H1 (cell line): ENCODE results near the gene MED31. TPM values are rescaled to one million over a fixed set of nuclear protein-coding genes. Genes with fewer than 3 reads are reported as not detected.

ENCODE experiments used
- CTCF ChIA-PET: fragments of 300-600 bp; sonication (Branson Sonifier 250); formaldehyde crosslinking; loops from one replicate; lab custom pipeline; 2021; ENCODE audit not compliant: partially characterized antibody; lab: Charles Lee
- POLR2A ChIA-PET: fragments of 300-600 bp; sonication (Branson Sonifier 250); formaldehyde crosslinking; loops from one replicate; lab custom pipeline; 2021; ENCODE audit warnings: inconsistent platforms; ENCODE audit not compliant: partially characterized antibody; lab: Charles Lee
- DNase-seq, 2 experiments: peaks; one replicate each; pipeline versions ENCODE4 v3.0.0 to v3.0.0-alpha.2; 2010 to 2022; ENCODE audit warnings: low spot score in 2 of 2, low read depth in 1 of 2, mixed read lengths in 1 of 2
- FAIRE-seq: peaks from 2 replicates; lab custom pipeline; 2011; peaks lifted over from hg19 to GRCh38; lab: Jason Lieb, UNC
- H2AFZ ChIP-seq: 2 replicates; pipeline ENCODE4 v1.8.1; 2012; ENCODE audit warnings: low read length, inconsistent platforms
- H2AK5ac ChIP-seq: 2 replicates; pipeline ENCODE4 v1.6.1; 2013; ENCODE audit warnings: low read depth, low read length
- H2BK120ac ChIP-seq: replicated peaks from 2 replicates; pipeline ENCODE3; 2013; ENCODE audit warnings: low read depth, low read length, inconsistent platforms
- H2BK12ac ChIP-seq: 2 replicates; pipeline ENCODE4 v1.6.1; 2013; ENCODE audit warnings: low read depth, low read length
- H2BK15ac ChIP-seq: 2 replicates; pipeline ENCODE4 v1.6.1; 2013; ENCODE audit warnings: low read length
- H2BK20ac ChIP-seq: 2 replicates; pipeline ENCODE4 v1.6.1; 2013; ENCODE audit warnings: low read length
- H2BK5ac ChIP-seq: 2 replicates; pipeline ENCODE4 v1.6.1; 2013; ENCODE audit warnings: low read depth, low read length
- H3K14ac ChIP-seq: 2 replicates; pipeline ENCODE4 v1.6.1; 2013; ENCODE audit warnings: inconsistent platforms; ENCODE audit not compliant: insufficient read length
- H3K18ac ChIP-seq: 2 replicates; pipeline ENCODE4 v1.6.1; 2013; ENCODE audit warnings: low read length; ENCODE audit errors: extremely low read depth
- H3K23ac ChIP-seq: 2 replicates; pipeline ENCODE4 v1.6.1; 2013; ENCODE audit warnings: inconsistent platforms; ENCODE audit not compliant: insufficient read length
- H3K23me2 ChIP-seq: 2 replicates; pipeline ENCODE4 v1.6.1; 2013; ENCODE audit warnings: low read depth, low read length
- H3K27ac ChIP-seq: 2 replicates; pipeline ENCODE4 v1.6.1; 2011; ENCODE audit warnings: low read depth, low read length, inconsistent platforms
- H3K27me3 ChIP-seq, 4 experiments: replicated peaks in 1 of 4; 1 replicate in 1 of 4; 2 replicates in 3 of 4; pipeline versions ENCODE4 v1.6.1 to v1.8.1; 2011 to 2013; ENCODE audit warnings: low read length in 3 of 4, mild to moderate bottlenecking in 3 of 4, inconsistent platforms in 2 of 4, mixed read lengths in 2 of 4, moderate library complexity in 1 of 4; ENCODE audit not compliant: control insufficient read depth in 3 of 4, insufficient read depth in 3 of 4; ENCODE audit errors: extremely low read depth in 1 of 4
- H3K36me3 ChIP-seq, 4 experiments: 2 replicates each; pipeline versions ENCODE4 v1.6.1 to v1.8.1; 2011 to 2013; ENCODE audit warnings: mild to moderate bottlenecking in 4 of 4, low read length in 3 of 4, moderate library complexity in 2 of 4, control low read depth in 1 of 4, inconsistent platforms in 1 of 4; ENCODE audit not compliant: insufficient read depth in 4 of 4, control insufficient read depth in 2 of 4
- H3K4ac ChIP-seq: replicated peaks from 2 replicates; pipeline ENCODE3; 2013; ENCODE audit warnings: low read length, low read depth, mixed read lengths, inconsistent platforms; ENCODE audit not compliant: insufficient read length
- H3K4me1 ChIP-seq, 4 experiments: replicated peaks in 1 of 4; 1 replicate in 1 of 4; 2 replicates in 3 of 4; pipeline versions ENCODE4 v1.6.1 to v1.8.1; 2011 to 2013; ENCODE audit warnings: low read length in 3 of 4, inconsistent platforms in 2 of 4, mixed read lengths in 1 of 4; ENCODE audit not compliant: insufficient read depth in 4 of 4, control insufficient read depth in 3 of 4
- H3K4me2 ChIP-seq, 2 experiments: 2 replicates each; pipeline versions ENCODE4 v1.6.1 to v1.8.1; 2011 to 2013; ENCODE audit warnings: low read depth in 2 of 2, low read length in 2 of 2, control low read depth in 1 of 2, inconsistent platforms in 1 of 2, mild to moderate bottlenecking in 1 of 2; ENCODE audit not compliant: insufficient read depth in 1 of 2
- H3K4me3 ChIP-seq, 4 experiments: fragments of 200-600, 300-600 bp in 1 of 4; sonication (generic), shearing (Covaris generic), sonication (Bioruptor Twin) in 1 of 4; 2 replicates each; pipeline versions ENCODE4 v1.5.1 to v1.8.1; 2011 to 2016; ENCODE audit warnings: low read length in 4 of 4, low read depth in 3 of 4, control low read depth in 2 of 4, inconsistent platforms in 2 of 4, mild to moderate bottlenecking in 2 of 4, mixed read lengths in 1 of 4, moderate library complexity in 1 of 4; ENCODE audit not compliant: insufficient read depth in 2 of 4; ENCODE audit errors: extremely low read depth in 1 of 4
- H3K56ac ChIP-seq: replicated peaks from 2 replicates; pipeline ENCODE3; 2013; ENCODE audit warnings: low read depth, mild to moderate bottlenecking, mixed read lengths, low read length, inconsistent platforms; ENCODE audit not compliant: insufficient read length
- H3K79me1 ChIP-seq: 2 replicates; pipeline ENCODE4 v1.6.1; 2013; ENCODE audit warnings: low read depth, low read length, control low read depth
- H3K79me2 ChIP-seq, 2 experiments: 2 replicates each; pipeline versions ENCODE4 v1.6.1 to v1.8.1; 2012 to 2013; ENCODE audit warnings: low read length in 2 of 2, mild to moderate bottlenecking in 2 of 2, inconsistent platforms in 1 of 2; ENCODE audit not compliant: insufficient read depth in 2 of 2, control insufficient read depth in 1 of 2
- H3K9ac ChIP-seq, 4 experiments: replicated peaks in 1 of 4; 1 replicate in 1 of 4; 2 replicates in 3 of 4; pipeline versions ENCODE4 v1.6.1 to v1.8.1; 2011 to 2013; ENCODE audit warnings: low read depth in 3 of 4, low read length in 3 of 4, control low read depth in 2 of 4, mild to moderate bottlenecking in 2 of 4, moderate library complexity in 2 of 4, inconsistent platforms in 1 of 4; ENCODE audit errors: extremely low read depth in 1 of 4
- H3K9me3 ChIP-seq, 2 experiments: 2 replicates each; pipeline versions ENCODE4 v1.6.1 to v1.8.1; 2012 to 2013; ENCODE audit warnings: mild to moderate bottlenecking in 2 of 2, moderate library complexity in 2 of 2, control low read depth in 1 of 2, inconsistent platforms in 1 of 2, low read depth in 1 of 2, low read length in 1 of 2, mixed read lengths in 1 of 2; ENCODE audit not compliant: insufficient read depth in 2 of 2
- H4K20me1 ChIP-seq, 2 experiments: replicated peaks in 1 of 2; 2 replicates each; pipeline versions ENCODE3 to v1.8.1; 2011 to 2013; ENCODE audit warnings: inconsistent platforms in 2 of 2, low read length in 2 of 2, mild to moderate bottlenecking in 1 of 2; ENCODE audit not compliant: insufficient read depth in 2 of 2, control insufficient read depth in 1 of 2
- H4K5ac ChIP-seq: 2 replicates; pipeline ENCODE4 v1.6.1; 2013; ENCODE audit warnings: low read length, low read depth, mixed read lengths, inconsistent platforms; ENCODE audit not compliant: insufficient read length
- H4K8ac ChIP-seq: 2 replicates; pipeline ENCODE4 v1.8.0; 2013; ENCODE audit warnings: mild to moderate bottlenecking, moderate library complexity, low read length, inconsistent platforms; ENCODE audit not compliant: insufficient read depth; ENCODE audit errors: extremely low read depth
- H4K91ac ChIP-seq: replicated peaks from 2 replicates; pipeline ENCODE3; 2013; ENCODE audit warnings: low read length, mixed read lengths, inconsistent platforms; ENCODE audit not compliant: insufficient read length
- BACH1 ChIP-seq: IDR thresholded peaks from 2 replicates; pipeline ENCODE4 v1.6.1; 2012; ENCODE audit warnings: low read length, improper control_type of control experiment
- EGR1 ChIP-seq: IDR thresholded peaks from 2 replicates; pipeline ENCODE4 v1.6.1; 2011; ENCODE audit warnings: low read depth, low read length, borderline replicate concordance
- EZH2 ChIP-seq: fragments of 200-600 bp; sonication (generic); IDR thresholded peaks from 2 replicates; pipeline ENCODE4 v1.7.1; 2012; ENCODE audit warnings: low read depth, mild to moderate bottlenecking, moderate library complexity, low read length, inconsistent platforms; ENCODE audit not compliant: severe bottlenecking
- HDAC6 ChIP-seq: IDR thresholded peaks from one replicate; pipeline ENCODE4 v1.7.1; 2012; ENCODE audit warnings: low read depth, mild to moderate bottlenecking, inconsistent platforms, low read length, moderate library complexity
- MAFK ChIP-seq: IDR thresholded peaks from 2 replicates; pipeline ENCODE4 v1.6.1; 2012; ENCODE audit warnings: low read depth, mild to moderate bottlenecking, improper control_type of control experiment, low read length
- RXRA ChIP-seq: IDR thresholded peaks from 2 replicates; pipeline ENCODE4 v1.6.1; 2011; ENCODE audit warnings: low read depth, mild to moderate bottlenecking, low read length, moderate library complexity; ENCODE audit not compliant: insufficient read depth
- SIN3A ChIP-seq, 2 experiments: IDR thresholded peaks in 1 of 2; conservative IDR thresholded peaks in 1 of 2; 2 replicates each; pipeline ENCODE4 v1.6.1; 2011 to 2012; ENCODE audit warnings: low read length in 2 of 2, improper control_type of control experiment in 1 of 2, low read depth in 1 of 2, mild to moderate bottlenecking in 1 of 2
- TEAD4 ChIP-seq: IDR thresholded peaks from 2 replicates; pipeline ENCODE4 v1.6.1; 2012; ENCODE audit warnings: low read depth, low read length, inconsistent platforms, mixed read lengths
- YY1 ChIP-seq: IDR thresholded peaks from 2 replicates; pipeline ENCODE4 v1.6.1; 2011; ENCODE audit warnings: low read depth, mild to moderate bottlenecking, low read length
- ZNF274 ChIP-seq: IDR thresholded peaks from 2 replicates; pipeline ENCODE4 v1.7.0; 2012; ENCODE audit warnings: low read length, borderline replicate concordance; ENCODE audit errors: extremely low read depth
- WGBS, 2 experiments: shearing (Covaris generic) in 1 of 2; methylation state at CpG; one replicate each; pipeline versions ENCODE4 v1.1.6 to v1.1.7; 2013 to 2015; ENCODE audit warnings: low lambda C conversion rate in 2 of 2, mixed read lengths in 2 of 2, inconsistent platforms in 1 of 2, low coverage in 1 of 2, missing lambda C conversion rate in 1 of 2; ENCODE audit not compliant: insufficient replicate concordance in 2 of 2, insufficient coverage in 1 of 2, insufficient read length in 1 of 2; ENCODE audit errors: extremely low coverage in 1 of 2, missing lambda C conversion rate in 1 of 2; 5-methylcytosine and 5-hydroxymethylcytosine counted together
- polyA plus RNA-seq, 7 experiments: library from polyadenylated mRNA; depleted of rRNA in 3 of 7; stranded (reverse) in 5 of 7; unstranded in 2 of 7; fragments of >200 nt in 5 of 7; fragments of 200-250 nt in 2 of 7; gene quantifications; 1 replicate in 5 of 7; 2 replicates in 1 of 7; 4 replicates in 1 of 7; pipeline versions ENCODE4 v1.2.1 to v1.2.3, GENCODE V29; 2011 to 2013; ENCODE audit warnings: missing spikeins in 2 of 7, mixed read lengths in 2 of 7
- total RNA-seq: library from RNA; stranded (reverse); fragmentation: NEBNext Ultra II Directional; extraction: Animal tissue kit (Norgen Biotek cat#: 25700); gene quantifications from 2 replicates; pipeline ENCODE4 v1.2.1, GENCODE V29; 2021
- TF ChIP-seq, protein P1 (sequence below): IDR thresholded peaks from 2 replicates; pipeline ENCODE4 v1.6.1; 2011; ENCODE audit warnings: low read length, improper control_type of control experiment

The MED31 gene
- total and polyA plus RNA-seq, 2 of the 8 experiments (the other 6 are each of a cell fraction or from before 2014, with no cell fraction given): 4.6 to 12.3 TPM

DNA sequence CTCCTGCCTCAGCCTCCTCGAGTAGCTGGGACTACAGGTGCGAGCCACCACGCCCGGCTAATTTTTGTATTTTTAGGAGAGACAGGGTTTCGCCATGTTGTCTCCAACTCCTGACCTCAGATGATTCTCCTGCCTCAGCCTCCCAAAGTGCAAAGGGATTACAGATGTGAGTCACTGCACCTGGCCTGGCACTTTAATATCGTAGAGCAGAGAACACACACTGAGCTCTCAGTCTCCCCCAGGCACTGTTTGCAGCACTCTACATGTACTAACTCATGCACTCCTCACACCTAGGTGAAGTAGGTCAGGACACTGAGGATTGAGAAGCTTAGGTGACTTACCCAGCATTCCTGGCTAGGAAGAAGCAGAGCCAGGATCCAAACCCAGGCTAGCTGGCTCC, 15.2 kb upstream of the MED31 start:
- H3K9me3 ChIP-seq: no peaks in the 10 kb centered on the region
- H3K27me3 ChIP-seq: peaks cover 0 to 6% (median 4%) of the 10 kb centered on the region in 4 experiments; a peak in 2 of 7 replicates
- no peak overlapping the region for H3K14ac ChIP-seq
- no peak overlapping the region for H2AK5ac ChIP-seq
- no peaks in the 10 kb centered on the region for H3K23me2 ChIP-seq
- H3K9ac ChIP-seq: no peak overlapping the region
- WGBS, 2 experiments: 97% methylated on average over 6 of the region's 6 CpGs; no CpG with 5 or more reads in 1 of the 2 experiments
- H3K23ac ChIP-seq: no peak overlapping the region
- no peak overlapping the region for H4K91ac ChIP-seq
- H4K5ac ChIP-seq: no peak overlapping the region
- no peak overlapping the region for H2BK20ac ChIP-seq
- H2BK15ac ChIP-seq: no peak overlapping the region
- H3K4me3 ChIP-seq: no peak overlapping the region
- H3K36me3 ChIP-seq: no peaks in the 10 kb centered on the region
- H3K18ac ChIP-seq: no peak overlapping the region
- peaks cover 0 to 2% (median 1%) of the 10 kb centered on the region in 4 experiments; a peak in 1 of 7 replicates for H3K4me1 ChIP-seq
- H4K20me1 ChIP-seq: peaks cover 0 to 2% of the 10 kb centered on the region in 2 experiments
- H3K27ac ChIP-seq: no peak overlapping the region
- H3K79me1 ChIP-seq: no peaks in the 10 kb centered on the region
- H3K56ac ChIP-seq: no peak overlapping the region
- no peaks in the 10 kb centered on the region for H3K79me2 ChIP-seq
- ChIA-PET POLR2A (no interaction called here), CTCF (interaction anchor here (0.6 to 4.8 kb wide), 38 partner anchors 9 to 392 kb away, joined by 3 to 41 read pairs (median 4); partner anchors contain the start of genes ALOX12 and SLC13A5)
- H2BK120ac ChIP-seq: no peak overlapping the region
- no peak for FAIRE-seq
- H3K4ac ChIP-seq: no peak overlapping the region
- H3K4me2 ChIP-seq: no peak overlapping the region
- TF ChIP-seq TEAD4 (no peak), EZH2 (no peak), ZNF274 (no peak), BACH1 (no peak), YY1 (no peak), RXRA (no peak), MAFK (no peak), EGR1 (no peak), SIN3A (conservative IDR thresholded peaks at IDR 0.05 in 1 of 2, IDR thresholded peaks at IDR 0.05 in 1 of 2; ENCODE audit: low read depth in 1 of 2, low read length in 2 of 2) (no peak), HDAC6 (no peak)
- TF ChIP-seq, protein P1, sequence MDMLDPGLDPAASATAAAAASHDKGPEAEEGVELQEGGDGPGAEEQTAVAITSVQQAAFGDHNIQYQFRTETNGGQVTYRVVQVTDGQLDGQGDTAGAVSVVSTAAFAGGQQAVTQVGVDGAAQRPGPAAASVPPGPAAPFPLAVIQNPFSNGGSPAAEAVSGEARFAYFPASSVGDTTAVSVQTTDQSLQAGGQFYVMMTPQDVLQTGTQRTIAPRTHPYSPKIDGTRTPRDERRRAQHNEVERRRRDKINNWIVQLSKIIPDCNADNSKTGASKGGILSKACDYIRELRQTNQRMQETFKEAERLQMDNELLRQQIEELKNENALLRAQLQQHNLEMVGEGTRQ: no peak
- no peak overlapping the region for H2AFZ ChIP-seq
- no peak overlapping the region for H2BK5ac ChIP-seq
- no peak overlapping the region for H2BK12ac ChIP-seq
- H4K8ac ChIP-seq: no peak overlapping the region
- no peak for DNase-seq
